Measurements from ENCODE around the gene CACNA1A. TPM values are rescaled to one million over a fixed set of nuclear protein-coding genes. Genes with fewer than 3 reads are reported as not detected.
A peak's percentile ranks its signal among the peaks of the same experiment; 100 is the strongest.

CACNA1A gene
- total and polyA plus RNA-seq, 11 donors, result 0.17 to 1.2 (median 0.67) TPM

DNA sequence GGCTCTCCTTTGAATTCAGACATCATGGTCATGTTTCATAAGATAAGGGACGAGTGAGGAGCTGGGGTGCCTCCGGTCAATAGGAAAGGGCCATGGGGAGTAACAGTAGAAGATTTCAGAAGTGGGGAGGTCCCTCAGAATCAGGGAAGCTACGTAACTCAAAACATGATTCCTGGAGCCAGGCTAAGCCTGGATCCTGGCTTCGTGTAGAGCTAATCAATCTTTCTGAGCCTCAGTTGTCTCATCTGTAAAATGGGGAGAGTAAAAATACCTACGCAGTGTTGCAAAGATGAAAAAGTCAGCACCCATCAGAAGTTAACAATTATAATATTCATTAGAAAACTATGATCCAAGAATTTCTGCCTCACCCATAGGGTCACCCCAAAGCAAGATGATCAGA is 106.5 kb downstream of the CACNA1A start:
- no peaks in the 10 kb centered on the region for H3K36me3 ChIP-seq
- H3K4me1 ChIP-seq, result peaks cover 0 to 6% (median 0%) of the 10 kb centered on the region in 12 donors
- WGBS, 4 donors, result 66 to 78% (median 72%) methylated on average over 5 of the region's 5 CpGs
- no peak for TF ChIP-seq POLR2A (IDR thresholded peaks at IDR 0.05)
- TF ChIP-seq, protein P1, sequence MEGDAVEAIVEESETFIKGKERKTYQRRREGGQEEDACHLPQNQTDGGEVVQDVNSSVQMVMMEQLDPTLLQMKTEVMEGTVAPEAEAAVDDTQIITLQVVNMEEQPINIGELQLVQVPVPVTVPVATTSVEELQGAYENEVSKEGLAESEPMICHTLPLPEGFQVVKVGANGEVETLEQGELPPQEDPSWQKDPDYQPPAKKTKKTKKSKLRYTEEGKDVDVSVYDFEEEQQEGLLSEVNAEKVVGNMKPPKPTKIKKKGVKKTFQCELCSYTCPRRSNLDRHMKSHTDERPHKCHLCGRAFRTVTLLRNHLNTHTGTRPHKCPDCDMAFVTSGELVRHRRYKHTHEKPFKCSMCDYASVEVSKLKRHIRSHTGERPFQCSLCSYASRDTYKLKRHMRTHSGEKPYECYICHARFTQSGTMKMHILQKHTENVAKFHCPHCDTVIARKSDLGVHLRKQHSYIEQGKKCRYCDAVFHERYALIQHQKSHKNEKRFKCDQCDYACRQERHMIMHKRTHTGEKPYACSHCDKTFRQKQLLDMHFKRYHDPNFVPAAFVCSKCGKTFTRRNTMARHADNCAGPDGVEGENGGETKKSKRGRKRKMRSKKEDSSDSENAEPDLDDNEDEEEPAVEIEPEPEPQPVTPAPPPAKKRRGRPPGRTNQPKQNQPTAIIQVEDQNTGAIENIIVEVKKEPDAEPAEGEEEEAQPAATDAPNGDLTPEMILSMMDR (IDR thresholded peaks at IDR 0.05), result no peak
- no peak for ATAC-seq
- intact Hi-C loops (cut with DNase I), result no loop called here
- peaks cover 0 to 19% (median 0%) of the 10 kb centered on the region in 9 donors for H3K27me3 ChIP-seq
- no peak for DNase-seq
- H3K4me3 ChIP-seq, result no peak overlapping the region
- H3K27ac ChIP-seq, result peak overlapping the region in 2 of 12 donors; percentile 38 to 72
- H3K9me3 ChIP-seq, result peaks cover 0 to 9% (median 0%) of the 10 kb centered on the region in 12 donors

DNA sequence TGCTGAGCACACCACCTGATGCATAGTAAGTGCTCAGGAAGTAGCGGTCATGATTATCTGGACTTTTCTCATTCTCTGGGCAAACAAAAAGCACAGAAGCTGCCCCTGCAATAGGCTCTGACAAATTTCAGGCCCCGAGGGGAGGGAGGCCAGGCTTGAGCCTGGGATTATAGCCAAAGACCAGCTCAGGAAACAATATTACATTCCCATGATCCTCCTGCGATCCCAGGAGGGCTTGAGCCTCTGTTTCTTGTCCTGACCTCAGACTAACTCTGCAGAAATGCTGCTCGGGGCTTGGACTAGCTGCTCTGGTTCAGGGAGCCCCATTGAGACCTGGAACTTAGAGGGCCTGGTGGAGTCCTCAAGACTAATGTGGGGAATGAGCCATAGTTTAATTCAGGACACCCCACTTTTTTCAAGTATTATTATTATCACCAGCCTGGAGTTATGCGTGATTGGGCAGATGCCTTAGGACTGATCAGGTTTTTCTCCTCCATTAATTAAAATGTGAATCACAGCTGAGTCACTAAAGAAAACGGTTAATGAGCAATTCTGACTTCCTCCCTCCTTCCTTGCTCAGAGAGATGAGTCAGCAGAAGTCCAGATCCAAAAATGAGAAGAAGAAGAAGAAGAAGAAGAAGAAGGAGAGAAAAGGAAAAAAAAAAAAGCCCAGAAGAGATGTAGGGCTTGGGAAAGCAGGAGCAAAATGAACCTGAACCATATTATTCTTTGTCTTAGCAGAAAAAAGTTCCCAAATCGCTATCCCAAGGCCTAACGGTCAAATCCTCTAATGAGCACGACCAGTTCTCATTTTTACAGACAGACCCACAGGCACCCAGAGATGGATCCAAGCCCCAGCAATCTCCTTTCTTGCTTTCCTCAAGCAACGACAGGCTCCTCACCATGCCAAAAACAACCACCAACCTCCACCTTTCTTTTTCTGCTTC is 107.2 kb downstream of the CACNA1A start:
- DNase-seq (peak in 3 of 5 donors; percentile 32 to 40 (median 39)), ATAC-seq (peak in 3 of 4 donors; percentile 33 to 41 (median 36))
- H3K27ac ChIP-seq, result peak overlapping the region in 2 of 12 donors; percentile 38 to 72
- no peak for TF ChIP-seq POLR2A (IDR thresholded peaks at IDR 0.05)
- TF ChIP-seq, protein P1 (IDR thresholded peaks at IDR 0.05), result no peak
- H3K36me3 ChIP-seq, result no peaks in the 10 kb centered on the region
- H3K4me1 ChIP-seq, result peaks cover 0 to 6% (median 0%) of the 10 kb centered on the region in 12 donors
- H3K9me3 ChIP-seq, result peaks cover 0 to 9% (median 0%) of the 10 kb centered on the region in 12 donors
- intact Hi-C loops (cut with DNase I), result no loop called here
- H3K4me3 ChIP-seq, result no peak overlapping the region
- 45 to 52% (median 49%) methylated on average over 10 of the region's 10 CpGs for WGBS, 4 donors
- H3K27me3 ChIP-seq, result peaks cover 0 to 21% (median 0%) of the 10 kb centered on the region in 9 donors

GRCh38 chr19:13398182-13398581 is 108.1 kb downstream of the CACNA1A start:
- TF ChIP-seq, protein P1 (IDR thresholded peaks at IDR 0.05), result no peak
- no peak for TF ChIP-seq POLR2A (IDR thresholded peaks at IDR 0.05)
- Histone ChIP-seq H3K27me3 (peaks cover 0 to 21% (median 0%) of the 10 kb centered on the region in 9 donors), H3K9me3 (peaks cover 0 to 9% (median 0%) of the 10 kb centered on the region in 12 donors), H3K36me3 (no peaks in the 10 kb centered on the region), H3K4me1 (peaks cover 0 to 6% (median 0%) of the 10 kb centered on the region in 12 donors), H3K27ac (peak overlapping the region in 1 of 12 donors; percentile 5), H3K4me3 (no peak overlapping the region)
- no peak for DNase-seq
- 83 to 88% (median 85%) methylated on average over 4 of the region's 4 CpGs for WGBS, 4 donors
- no peak for ATAC-seq
- intact Hi-C loops (cut with DNase I), result no loop called here

Measured in heart left ventricle (tissue), 16 donors.